Urothelium cell line (cell line): ENCODE data around the gene ZNF614.
"Not testable (repeated sequence)": the region's sequence is repeated elsewhere in the genome, so short reads cannot be mapped to it uniquely, and the experiment has no call there.

Experiments
- DNase-seq: peaks from one replicate; pipeline ENCODE4 v3.0.0; 2011; ENCODE audit warnings: low spot score, mixed read lengths
- FAIRE-seq: peaks from 2 replicates; lab custom pipeline; 2011; peaks lifted over from hg19 to GRCh38; lab: Jason Lieb, UNC

The ZNF614 gene

DNA sequence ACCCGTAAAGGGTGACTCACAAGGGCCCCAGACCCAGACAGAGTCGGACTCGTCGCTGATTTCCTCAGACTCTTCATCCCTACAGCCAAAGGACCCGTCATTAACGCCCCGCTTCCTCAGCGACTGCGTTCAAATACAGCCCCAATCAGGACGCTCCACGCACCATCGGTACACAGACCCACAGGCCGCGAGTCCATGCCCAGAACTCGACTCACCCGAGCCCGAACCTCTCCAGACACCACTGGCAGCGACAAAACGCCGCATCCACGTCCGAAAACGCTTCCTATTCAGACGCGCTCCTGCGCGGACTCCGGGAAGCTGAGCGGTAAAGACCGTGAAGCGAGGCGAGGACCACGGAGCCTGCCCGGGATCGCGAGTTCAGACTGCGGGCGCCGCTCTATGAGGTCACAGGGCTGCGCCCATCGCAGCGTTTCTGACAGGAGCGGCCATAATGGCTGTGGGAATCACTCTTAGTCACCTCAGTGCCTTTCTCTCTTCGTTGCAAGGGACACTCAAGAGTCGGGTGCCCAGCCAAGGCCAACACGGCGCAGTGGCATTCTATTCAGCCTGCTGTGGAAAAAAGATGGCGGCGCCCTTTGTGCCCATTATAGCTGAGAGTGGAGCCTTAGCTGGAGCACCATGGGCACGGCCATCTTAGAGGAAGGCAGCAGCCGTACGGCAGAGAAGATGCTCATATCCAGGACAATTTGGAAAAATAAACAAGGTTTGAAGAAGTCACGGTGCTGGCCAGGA is at the start of gene ZNF614:
TSS of gene ZNF614 (minus strand) at position 353 of the 753 bp plus-strand sequence. CDS start 2,634 bp downstream, outside the sequence.
- DNase-seq: peak; percentile 91
- FAIRE-seq: no peak

DNA sequence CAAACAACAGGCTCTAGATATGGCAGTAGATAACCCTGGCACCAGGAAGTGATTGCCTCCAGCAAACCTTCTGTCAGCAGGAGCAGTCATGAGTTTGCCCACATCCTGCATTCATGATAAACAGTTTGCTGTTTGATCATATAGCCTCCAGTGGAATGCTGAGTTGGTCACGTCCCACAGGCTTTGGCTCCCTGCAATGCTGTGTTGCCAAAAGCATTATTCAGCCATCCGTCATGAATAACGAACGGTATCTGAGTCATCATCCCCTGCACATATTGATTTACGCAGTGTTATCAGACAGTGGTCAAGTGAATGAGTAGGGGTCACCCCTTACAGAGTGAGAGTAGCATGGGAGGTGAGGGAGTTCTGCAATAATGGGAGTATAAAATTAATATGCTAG is 42.3 kb upstream of the ZNF614 start:
- DNase-seq: no peak
- FAIRE-seq: no peak

DNA sequence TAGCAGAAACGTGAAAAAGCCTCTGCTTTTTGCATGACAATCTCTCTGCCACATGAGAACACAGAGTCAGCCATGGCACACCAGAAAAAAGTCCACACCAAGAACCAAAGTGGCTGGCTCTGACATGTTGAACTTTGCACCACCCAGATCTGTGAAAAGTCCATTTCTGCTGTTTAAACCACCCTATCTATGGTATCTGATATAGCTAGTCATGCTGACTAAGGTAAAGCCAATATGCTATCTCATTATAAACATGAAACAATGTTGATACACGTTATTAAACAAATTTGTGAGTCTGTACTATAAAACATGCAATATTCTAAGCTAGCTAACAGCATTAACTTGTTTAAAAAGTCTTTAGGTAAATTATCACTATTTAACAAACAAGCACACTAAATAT is 41.5 kb upstream of the ZNF614 start:
- DNase-seq (no peak), FAIRE-seq (no peak)

- FAIRE-seq (no peak), DNase-seq (no peak)
These were observed 38.2 kb upstream of the ZNF614 start for GRCh38 chr19:52066258-52066863.

DNA sequence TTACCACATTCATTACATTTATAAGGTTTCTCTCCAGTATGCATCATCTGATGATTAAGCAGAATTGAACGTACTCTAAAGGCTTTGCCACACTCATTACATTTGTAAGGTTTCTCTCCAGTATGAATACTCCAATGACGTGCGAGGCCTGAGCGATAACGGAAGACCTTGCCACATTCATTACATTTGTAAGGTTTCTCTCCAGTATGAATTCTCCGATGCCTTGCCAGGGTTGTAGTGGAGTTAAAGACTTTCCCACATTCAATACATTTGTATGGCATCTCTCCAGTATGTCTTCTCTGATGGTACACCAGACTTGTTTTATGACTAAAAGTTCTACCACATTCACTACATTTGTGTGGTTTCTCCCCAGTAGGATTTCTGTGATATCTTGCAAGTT is 37.2 kb upstream of the ZNF614 start:
- no peak for DNase-seq
- FAIRE-seq: no peak

DNA sequence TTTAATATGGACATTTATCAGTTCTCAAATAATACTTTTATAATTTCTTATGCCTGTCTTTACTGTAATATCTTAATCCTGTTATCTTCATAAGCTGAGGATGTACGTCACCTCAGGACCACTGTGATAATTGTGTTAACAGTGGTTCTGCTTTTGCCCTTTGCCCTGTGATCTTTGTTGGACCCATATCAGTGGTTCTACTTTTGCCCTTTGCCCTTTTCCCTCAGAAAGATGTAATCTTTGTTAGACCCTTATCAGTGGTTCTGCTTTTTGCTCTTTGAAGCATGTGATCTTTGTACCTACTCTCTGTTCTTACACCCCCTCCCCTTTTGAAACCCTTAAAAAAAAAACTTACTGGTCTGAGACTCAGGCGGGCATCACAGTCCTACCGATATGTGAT is 28.3 kb upstream of the ZNF614 start:
- not testable (repeated sequence) for DNase-seq, FAIRE-seq

- DNase-seq, FAIRE-seq: not testable (repeated sequence)
These were observed 23.6 kb upstream of the ZNF614 start for GRCh38 chr19:52051736-52052135.

DNA sequence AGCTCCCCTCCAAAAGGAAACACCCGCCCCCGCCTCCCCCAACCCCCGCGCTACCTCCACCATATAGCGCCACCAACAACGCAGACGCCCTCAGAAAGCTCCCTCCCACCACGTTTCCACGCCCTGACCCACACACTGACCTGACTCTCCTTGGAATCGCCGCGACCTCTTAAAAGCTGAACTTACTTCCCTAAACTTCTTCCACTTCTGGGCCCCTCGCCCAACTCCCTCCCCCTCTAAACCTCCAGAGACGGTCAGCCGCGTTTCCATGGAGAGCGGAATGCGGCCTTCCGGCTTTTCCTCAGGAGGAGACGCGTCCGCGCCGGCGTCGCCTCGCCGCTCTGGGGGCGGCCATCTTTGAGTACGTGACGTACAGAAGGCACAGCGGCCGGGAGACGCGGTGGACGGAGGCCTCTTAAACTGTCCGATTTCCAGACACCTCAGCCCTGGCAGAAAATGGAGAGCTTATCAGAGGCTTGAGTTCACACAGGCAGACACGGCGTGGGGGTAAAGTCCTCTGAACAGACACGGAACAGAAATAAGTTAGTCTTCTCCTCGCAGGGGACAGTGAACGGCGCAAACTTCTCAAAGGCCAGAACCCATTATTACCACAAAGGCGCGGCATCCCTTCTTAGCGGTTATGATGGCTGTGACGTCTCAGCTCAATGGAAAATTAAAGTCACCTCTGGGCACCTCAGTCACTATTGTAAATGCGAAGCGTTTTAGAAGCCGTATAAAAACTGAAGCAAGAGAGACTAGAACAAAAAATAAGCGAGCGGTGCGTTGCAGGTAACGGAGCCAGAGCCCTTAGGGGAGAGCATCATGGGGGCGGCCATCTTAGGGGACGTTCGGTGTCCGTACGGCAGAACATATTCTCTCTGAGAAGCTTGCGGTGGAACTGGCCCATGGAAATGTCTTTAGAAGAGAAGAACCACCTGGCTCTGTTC is 20.6 kb upstream of the ZNF614 start, which contains the start of gene ZNF432:
TSS of gene ZNF432 (minus strand) at position 284 of the 947 bp plus-strand sequence. CDS start 1,970 bp downstream, outside the sequence.
- FAIRE-seq: no peak
- DNase-seq: peak; percentile 90

DNA sequence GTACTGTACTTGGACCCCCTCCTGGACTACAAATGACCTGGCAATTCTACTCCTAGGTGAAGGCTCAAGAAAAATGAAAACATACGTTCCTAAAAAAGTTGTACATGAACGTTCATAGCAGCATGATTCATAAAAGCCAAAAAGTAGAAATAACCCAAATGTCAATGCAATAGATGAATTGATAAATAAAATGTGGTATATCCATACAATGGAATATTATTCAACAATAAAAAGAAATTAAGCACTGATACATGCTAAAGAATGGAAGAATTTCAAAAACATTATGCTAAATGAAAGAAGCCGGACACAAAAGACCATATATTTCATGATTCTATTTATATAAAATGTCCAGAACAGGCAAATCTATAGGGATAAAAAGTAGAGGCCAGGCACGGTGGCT is 11.0 kb upstream of the ZNF614 start:
- FAIRE-seq (no peak), DNase-seq (no peak)

DNA sequence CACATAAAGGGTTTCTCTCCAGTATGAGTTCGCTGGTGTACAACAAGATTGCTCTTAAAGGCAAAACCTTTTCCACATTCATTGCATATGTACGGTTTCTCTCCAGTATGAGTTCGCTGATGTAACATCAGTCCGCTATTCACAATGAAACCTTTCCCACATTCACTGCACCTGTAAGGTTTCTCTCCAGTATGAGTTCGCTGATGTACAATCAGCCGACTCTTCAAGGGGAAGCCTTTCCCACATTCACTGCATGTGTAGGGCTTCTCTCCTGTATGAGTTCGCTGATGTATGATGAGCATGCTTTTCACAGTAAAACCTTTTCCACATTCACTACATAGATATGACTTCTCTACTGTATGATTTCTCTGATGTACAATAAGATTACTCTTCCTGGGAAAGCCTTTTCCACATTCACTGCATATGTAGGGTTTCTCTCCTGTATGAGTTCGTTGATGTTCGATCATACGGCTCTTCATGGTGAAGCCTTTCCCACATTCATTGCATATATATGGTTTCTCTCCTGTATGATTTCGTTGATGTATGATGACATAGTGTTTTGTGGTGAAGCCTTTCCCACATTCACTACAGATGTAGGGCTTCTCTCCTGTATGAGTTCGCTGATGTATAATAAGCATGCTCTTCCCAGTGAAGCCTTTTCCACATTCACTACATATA is 6.0 kb upstream of the ZNF614 start:
- FAIRE-seq (no peak), DNase-seq (no peak)

GRCh38 chr19:52028780-52029123 is 573 bp upstream of the ZNF614 start:
- FAIRE-seq (no peak), DNase-seq (no peak)

DNA sequence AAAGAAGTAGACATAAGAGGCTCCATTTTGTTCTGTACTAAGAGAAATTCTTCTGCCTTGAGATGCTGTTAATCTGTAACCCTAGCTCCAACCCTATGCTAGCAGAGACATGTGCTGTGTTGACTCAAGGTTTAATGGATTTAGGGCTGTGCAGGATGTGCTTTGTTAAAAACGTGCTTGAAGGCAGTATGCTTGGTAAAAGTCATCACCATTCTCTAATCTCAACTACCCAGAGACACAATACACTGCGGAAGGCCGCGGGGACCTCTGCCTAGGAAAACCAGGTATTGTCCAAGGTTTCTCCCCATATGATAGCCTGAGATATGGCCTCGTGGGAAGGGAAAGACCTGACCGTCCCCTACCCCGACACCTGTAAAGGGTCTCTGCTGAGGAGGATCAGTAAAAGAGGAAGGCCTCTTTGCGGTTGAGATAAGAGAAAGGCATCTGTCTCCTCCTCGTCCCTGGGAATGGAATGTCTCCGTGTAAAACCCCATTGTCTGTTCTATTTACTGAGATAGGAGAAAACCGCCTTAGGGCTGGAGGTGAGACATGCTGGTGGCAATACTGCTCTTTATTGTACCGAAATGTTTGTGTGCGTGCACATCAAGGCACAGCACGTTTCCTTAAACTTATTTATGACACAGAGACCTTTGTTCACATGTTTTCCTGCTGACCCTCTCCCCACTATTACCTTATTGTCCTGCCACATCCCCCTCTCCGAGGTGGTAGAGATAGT is 1.8 kb downstream of the ZNF614 start:
- not testable (repeated sequence) for DNase-seq, FAIRE-seq

- not testable (repeated sequence) for FAIRE-seq, DNase-seq
These were observed 3.7 kb downstream of the ZNF614 start for GRCh38 chr19:52024478-52024877.

DNA sequence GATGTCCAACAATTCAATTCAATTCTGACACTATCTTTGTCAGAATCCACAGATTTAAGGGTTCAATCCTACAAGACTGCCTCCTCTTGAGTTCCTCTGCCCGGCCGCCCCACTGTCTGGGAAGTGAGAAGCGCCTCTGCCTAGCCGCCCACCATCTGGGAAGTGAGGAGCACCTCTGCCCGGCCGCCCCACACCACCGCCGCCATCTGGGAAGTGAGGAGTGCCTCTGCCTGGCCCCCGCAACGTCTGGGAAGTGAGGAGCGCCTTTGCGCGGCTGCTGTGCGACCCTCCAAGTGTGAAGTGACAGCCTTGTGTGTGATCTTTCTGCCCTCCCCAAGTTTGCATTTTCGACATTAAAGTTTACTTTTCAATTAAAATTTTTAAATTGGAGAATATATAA is 6.0 kb downstream of the ZNF614 start:
- no peak for FAIRE-seq
- DNase-seq: no peak

DNA sequence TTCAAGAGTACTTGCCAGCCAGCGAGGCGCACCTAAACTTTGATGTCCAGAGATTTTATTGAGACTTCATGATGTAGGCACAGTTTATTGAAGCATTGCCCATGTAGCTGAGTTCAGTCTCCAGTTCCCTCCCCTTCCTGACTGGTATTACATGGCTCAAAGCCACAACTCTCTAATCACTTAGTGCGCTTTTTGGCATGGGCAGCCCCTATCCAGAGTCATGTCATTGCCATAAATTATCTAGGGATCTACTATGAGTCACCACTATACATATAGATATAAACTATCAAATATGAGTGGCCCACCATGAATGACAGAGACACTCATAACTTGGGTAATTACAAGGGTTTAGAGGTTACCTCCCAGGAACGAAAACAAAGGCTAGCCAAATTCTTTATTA is 7.7 kb downstream of the ZNF614 start:
- DNase-seq: no peak
- FAIRE-seq: no peak

DNA sequence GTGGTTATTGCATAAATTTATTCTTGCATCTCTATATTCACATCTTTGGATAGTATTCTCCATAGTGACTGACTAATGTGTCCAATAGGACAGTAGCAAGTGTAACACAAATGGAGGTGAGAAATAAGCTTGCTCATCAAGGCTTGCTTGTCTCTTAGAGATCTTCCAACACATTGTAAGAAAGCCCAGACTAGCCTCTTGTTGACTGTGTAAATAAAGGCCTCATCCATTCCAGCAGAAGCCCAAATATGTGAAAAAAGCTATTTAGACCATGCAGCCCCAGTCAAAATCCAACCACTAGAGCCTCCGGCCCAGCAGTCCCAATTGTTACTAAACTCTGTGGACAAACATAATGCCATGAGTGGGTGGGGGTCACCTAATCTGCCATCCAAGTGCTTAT is 17.5 kb downstream of the ZNF614 start:
- no peak for DNase-seq
- FAIRE-seq: no peak

- FAIRE-seq: peak; percentile 46
These were observed 20.2 kb downstream of the ZNF614 start, which contains the start of gene ZNF615 for GRCh38 chr19:52007806-52008557. Gene ZNF615, minus strand, starts transcription at chr19:52008211. Its CDS starts 4,500 bp downstream, at chr19:52003711.

GRCh38 chr19:52007451-52007805 is 20.8 kb downstream of the ZNF614 start:
- DNase-seq: peak; percentile 37
- no peak for FAIRE-seq

More at GRCh38 chr19:52007806-52008557, 20.2 kb downstream of the ZNF614 start, which contains the start of gene ZNF615:
- DNase-seq: peak; percentile 84

GRCh38 chr19:51994048-51994644 is 34.0 kb downstream of the ZNF614 start:
- DNase-seq: no peak
- FAIRE-seq: no peak
